GM11168 (cell line): ENCODE measurements around the gene SHANK1.

ENCODE experiments used
- in situ Hi-C: fragments of 300-500 bp; cut with MboI; formaldehyde crosslinking; loops from one replicate; pipeline ENCODE4 v1.12.0; 2022; ENCODE audit warnings: low sequenced_read_pairs; ENCODE audit not compliant: unreplicated experiment

Gene SHANK1

GRCh38 chr19:50695251-50696093, 24.1 kb downstream of the SHANK1 start:
- in situ Hi-C loops: no loop called here

GRCh38 chr19:50694815-50695145, 24.8 kb downstream of the SHANK1 start:
- in situ Hi-C loops: no loop called here

- in situ Hi-C loops: no loop called here
Measured at GRCh38 chr19:50693064-50693975, 26.3 kb downstream of the SHANK1 start.

- in situ Hi-C loops: no loop called here
Measured at GRCh38 chr19:50690439-50690838, 29.2 kb downstream of the SHANK1 start.

- in situ Hi-C loops: no loop called here
Measured at GRCh38 chr19:50688766-50689165, 30.8 kb downstream of the SHANK1 start.

GRCh38 chr19:50686310-50687032, 33.1 kb downstream of the SHANK1 start:
- in situ Hi-C loops: no loop called here

GRCh38 chr19:50679177-50680125, 40.2 kb downstream of the SHANK1 start:
- in situ Hi-C loops: no loop called here

- in situ Hi-C loops: no loop called here
Measured at GRCh38 chr19:50678323-50678722, 41.3 kb downstream of the SHANK1 start.

- in situ Hi-C loops: no loop called here
Measured at GRCh38 chr19:50677636-50678035, 42.0 kb downstream of the SHANK1 start.

- in situ Hi-C loops: no loop called here
Measured at GRCh38 chr19:50676625-50677197, 42.9 kb downstream of the SHANK1 start.

- in situ Hi-C loops: no loop called here
Measured at GRCh38 chr19:50673118-50673517, 46.5 kb downstream of the SHANK1 start.

- in situ Hi-C loops: no loop called here
Measured at GRCh38 chr19:50670102-50670380, 49.6 kb downstream of the SHANK1 start.

GRCh38 chr19:50669302-50670101, 50.1 kb downstream of the SHANK1 start:
- in situ Hi-C loops: no loop called here

- in situ Hi-C loops: no loop called here
Measured at GRCh38 chr19:50668879-50669278, 50.7 kb downstream of the SHANK1 start.

- in situ Hi-C loops: no loop called here
Measured at GRCh38 chr19:50668416-50668815, 51.2 kb downstream of the SHANK1 start.

GRCh38 chr19:50667759-50668231, 51.8 kb downstream of the SHANK1 start:
- in situ Hi-C loops: no loop called here

GRCh38 chr19:50667177-50667758, 52.3 kb downstream of the SHANK1 start:
- in situ Hi-C loops: no loop called here
